HG03457 (cell line): ENCODE measurements around the gene KRT26.
"Not testable (repeated sequence)": the region's sequence is repeated elsewhere in the genome, so short reads cannot be mapped to it uniquely, and the experiment has no call there.

Source experiments
- ATAC-seq: cut with Tn5 transposase; IDR thresholded peaks from one replicate; pipeline ENCODE4 v1.9.1; 2021; ENCODE audit warnings: moderate number of reproducible peaks; ENCODE audit not compliant: unreplicated experiment

KRT26 gene, protein sequence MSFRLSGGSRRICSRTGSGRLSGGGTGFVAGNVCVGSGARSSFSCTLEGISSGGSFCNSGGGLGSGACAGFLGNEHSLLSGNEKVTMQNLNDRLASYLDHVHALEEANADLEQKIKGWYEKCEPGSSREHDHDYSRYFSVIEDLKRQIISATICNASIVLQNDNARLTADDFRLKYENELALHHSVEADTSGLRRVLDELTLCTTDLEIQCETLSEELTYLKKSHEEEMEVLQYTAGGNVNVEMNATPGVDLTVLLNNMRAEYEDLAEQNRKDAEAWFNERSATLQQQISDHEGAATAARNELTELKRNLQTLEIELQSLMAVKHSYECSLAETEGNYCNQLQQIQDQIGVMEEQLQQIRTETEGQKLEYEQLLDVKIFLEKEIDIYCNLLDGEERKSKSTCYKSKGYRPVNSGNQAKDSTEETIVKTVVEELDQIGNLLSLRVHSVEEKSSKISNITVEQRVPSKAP

DNA sequence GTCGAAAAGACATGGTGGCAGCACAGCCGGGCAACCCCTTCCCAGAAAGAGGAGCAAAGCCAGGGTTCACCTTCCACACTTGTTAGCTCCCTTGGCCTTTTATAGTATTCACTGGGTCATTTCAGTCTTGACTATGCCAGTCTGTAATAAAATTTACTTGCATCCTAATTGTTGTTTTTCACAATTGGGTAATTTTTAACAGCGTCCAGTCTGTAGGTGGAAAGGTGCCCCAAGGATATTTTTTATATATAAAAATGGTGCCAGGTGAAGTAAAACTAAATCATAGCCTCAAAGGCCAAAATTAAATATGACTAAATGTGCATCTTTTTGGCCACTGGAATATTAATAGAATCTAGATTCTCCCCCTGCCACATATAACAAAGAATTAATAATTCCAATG lies at the start of gene KRT26:
Gene KRT26, minus strand, starts transcription at position 101 of the 400 bp plus-strand sequence. Its CDS starts 88 bp downstream, at position 13.
- ATAC-seq, result no peak

DNA sequence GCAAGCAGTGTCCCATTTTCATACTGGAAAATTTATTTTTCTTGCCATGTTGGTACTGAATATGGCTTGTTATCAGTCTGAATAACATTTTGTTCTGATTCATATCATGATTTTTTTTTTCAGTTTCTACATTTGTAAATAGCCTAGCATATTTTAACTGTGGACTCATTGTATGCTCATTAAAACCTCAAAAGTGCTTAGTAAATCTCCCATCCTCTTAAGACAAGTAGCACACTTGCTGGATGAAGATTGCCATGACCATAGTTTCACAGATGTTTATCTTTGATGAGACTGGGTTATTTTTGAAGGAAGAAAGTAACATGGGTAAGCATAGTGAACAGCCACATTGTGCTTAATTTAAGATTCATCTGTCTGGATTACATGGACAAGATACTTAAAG lies 49.5 kb upstream of the KRT26 start:
- ATAC-seq, result no peak

DNA sequence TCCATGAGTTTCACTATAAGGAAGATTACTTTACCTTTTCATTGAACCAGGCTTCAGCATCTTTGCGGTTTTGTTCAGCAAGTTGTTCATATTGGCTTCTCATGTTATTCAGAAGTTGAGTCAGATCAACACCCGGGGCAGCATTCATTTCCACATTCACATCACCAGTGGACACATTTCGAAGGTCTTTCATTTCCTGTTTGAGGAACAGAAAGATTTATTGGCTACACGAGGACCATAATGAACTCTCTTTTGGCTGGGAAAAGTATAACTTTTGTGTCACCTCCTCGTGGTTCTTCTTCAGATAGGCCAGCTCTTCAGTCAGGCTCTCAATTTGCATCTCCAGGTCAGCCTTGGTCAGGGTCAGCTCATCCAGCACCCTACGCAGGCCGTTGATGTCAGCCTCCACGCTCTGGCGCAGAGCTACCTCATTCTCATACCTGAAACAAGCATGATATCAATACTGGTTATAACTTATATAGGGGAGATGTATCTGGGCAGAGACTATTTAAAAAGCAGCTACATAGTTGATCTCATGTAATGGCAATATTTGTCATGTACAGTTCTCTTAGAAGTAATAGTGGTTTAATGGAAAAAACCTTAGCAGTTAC lies 48.3 kb upstream of the KRT26 start:
- no peak for ATAC-seq

DNA sequence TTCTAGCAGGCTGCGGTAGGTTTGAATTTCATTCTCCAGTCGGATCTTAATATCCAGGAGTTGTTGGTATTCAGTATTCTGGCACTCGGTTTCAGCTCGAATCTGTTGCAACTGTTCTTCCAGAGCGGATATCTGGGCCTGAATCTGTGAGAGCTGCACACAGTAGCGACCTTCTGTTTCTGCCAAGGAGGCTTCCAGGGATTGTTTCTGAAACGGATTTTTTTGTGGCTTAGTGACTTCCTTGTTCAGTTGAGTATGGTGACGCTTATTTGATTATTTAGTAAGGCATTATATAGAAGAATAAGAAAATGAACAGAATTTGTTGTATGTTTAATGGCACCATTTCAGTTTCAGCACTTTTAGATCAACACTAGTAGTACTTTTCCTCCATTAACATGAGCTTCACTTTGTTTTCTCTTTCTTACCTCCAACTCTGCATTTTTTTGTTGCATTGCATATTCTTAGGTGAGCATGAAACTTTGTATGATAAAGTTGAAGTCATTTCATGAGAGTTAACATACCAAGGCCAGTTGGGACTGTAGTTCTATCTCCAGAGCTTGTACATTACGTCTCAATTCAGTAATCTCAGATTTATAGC lies 47.6 kb upstream of the KRT26 start:
- no peak for ATAC-seq

DNA sequence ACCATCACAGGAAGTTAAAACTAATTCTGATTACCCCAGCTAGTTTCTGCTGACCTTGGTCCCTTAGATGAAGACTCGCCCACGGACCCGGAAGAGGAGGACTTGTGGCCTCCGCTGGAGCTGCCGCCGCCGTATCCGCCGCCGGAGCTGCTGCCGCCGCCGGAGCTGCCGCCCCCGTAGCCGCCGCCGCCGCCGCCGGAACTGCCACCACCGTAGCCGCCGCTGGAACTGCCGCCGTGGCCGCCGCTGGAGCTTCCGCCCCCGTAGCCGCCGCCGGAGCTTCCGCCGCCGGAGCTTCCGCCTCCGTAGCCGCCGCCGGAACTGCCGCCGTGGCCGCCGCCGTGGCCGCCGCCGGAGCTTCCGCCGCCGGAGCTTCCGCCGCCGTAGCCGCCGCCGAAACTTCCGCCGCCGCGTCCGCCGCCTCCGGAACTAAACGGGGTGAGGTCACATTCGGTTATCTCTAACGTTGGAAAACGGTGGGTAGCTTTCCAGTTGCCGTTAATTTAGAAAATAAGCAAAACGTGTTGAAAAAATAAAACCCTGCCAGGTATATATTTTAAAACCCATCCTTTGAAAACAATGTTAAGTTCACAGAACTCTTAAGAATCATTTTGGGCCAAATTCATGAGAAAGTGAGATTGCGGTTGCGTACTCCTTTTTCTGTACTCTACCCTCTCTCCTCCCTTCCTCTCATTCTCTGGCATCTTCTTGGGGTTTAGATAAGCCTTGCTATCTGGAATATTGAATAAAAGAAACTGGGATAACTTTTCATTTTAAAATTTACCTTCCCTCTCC lies 46.9 kb upstream of the KRT26 start:
- ATAC-seq, result no peak

DNA sequence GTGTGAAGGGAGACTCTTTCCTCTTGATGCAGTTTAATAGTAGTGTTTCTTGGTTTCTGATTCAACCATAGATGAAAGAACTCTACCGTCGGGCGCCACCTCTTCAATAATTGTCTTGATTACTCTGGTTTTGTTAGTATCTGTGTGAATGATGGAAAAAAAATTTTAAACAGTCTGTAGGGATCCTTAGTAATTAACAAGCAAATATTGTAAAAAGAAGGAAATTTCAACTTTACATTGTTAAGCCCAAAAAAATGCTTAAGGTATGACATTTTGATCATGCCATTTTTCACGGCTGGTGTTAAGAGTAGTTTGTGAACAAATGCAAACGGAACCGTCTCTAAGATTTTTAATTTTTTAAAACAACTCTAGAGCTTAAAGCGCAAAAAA lies 46.3 kb upstream of the KRT26 start:
- no peak for ATAC-seq

DNA sequence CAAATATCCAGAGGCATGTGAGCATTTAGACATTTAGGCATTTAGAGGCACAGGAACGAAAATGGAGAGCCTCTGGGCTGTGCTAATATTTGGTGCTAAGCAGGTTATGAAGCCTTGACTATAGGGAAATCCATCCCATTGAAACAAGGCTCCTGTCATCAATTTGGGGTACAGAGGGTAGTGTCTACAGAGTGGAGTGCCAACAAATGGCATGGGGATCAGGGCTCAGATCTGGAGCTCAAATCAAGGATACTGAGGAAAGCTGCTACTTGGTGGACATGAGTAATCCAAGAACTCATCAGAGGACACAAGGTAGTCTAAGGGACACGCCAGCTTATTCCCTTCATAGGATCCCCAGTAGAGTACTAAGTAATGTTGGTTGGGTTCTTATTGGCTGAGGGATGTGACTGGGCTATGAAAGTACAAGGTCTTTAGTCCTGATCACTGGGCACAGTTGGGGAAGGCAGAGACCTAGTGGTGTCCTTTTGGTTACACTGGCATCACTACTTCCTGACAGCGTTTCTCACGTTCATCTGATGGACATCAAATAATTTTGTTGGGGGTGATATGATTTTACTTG lies 45.2 kb upstream of the KRT26 start:
- ATAC-seq, result no peak

DNA sequence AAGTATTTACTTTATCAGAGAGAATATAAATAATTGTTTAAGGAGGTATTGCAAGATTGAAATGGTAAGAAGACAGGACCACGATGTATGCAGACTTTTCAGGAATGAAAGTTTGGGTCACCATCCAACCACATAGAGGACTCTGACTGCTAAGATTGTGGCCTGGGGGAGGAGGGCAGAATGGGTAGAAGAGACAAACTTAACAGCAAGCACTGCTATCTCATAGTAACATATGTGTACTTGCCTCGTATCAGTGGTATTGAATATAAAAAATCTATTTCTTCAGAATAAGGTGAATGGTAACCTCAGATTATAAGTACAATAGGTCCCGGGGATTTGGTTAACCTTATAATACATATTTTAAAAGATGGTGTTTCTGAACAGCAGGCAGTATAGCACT lies 44.6 kb upstream of the KRT26 start:
- ATAC-seq, result no peak

DNA sequence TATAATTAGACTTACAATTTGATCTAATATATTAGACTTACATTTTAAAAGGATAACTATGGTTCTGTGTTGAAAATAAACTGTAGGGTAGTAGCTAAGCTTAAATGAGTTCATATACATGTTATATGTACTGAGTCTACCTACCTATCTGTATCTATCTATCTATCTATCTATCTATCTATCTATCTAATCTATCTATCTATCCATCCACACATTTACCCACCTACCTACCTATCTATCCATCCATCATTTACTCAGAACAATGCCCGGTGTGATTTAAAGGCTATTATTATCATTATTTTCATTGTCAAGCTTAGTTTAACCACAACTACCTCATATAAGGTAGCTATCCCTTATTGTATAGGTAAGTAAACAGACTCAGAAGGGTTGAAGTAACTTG lies 43.4 kb upstream of the KRT26 start:
- ATAC-seq, result no peak

DNA sequence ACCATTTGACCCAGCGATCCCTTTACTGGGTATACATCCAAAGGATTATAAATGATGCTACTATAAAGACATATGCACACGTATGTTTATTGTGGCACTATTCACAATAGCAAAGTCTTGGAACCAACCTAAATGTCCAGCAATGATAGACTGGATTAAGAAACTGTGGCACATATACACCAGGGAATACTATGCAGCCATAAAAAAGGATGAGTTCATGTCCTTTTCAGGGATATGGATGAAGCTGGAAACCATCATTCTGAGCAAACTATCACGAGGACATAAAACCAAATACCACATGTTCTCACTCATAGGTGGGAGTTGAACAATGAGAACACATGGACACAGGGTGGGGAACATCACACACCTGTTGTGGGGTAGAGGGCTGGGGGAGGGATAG lies 42.7 kb upstream of the KRT26 start:
- ATAC-seq, result not testable (repeated sequence)

DNA sequence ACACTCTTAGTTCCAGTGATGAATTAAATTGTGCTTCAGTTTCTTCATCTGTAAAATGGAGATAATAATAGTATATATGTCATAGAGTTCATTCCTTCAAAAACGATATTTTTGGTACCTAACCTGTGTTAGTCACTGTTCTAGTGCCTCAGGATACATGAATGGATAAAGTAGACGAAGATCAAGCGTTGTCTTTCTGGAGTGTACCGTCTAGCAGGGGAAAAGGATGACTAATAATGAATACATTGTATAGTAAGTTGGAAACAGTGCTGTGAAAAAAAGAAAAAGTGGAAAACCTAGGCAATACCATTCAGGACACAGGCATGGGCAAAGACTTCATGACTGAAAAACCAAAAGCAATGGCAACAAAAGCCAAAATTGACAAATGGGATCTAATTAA lies 41.8 kb upstream of the KRT26 start:
- ATAC-seq, result no peak

DNA sequence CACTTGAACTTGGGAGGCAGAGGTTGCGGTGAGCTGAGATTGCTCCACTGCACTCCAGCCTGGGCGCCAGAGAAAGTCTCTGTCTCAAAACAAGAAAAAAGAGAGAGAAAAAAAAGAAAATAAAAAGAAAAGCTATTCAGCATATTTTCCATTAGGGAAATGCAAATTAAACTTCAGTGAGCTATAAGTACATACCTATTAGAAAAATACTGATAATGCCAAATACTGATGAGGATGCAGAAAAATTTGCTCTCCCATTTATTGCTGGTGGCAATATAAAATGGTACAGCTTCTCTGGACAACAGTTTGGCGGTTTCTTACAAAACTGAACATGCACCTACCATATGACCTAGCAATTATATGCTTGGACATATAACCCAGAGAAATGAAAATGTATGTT lies 40.6 kb upstream of the KRT26 start:
- no peak for ATAC-seq

DNA sequence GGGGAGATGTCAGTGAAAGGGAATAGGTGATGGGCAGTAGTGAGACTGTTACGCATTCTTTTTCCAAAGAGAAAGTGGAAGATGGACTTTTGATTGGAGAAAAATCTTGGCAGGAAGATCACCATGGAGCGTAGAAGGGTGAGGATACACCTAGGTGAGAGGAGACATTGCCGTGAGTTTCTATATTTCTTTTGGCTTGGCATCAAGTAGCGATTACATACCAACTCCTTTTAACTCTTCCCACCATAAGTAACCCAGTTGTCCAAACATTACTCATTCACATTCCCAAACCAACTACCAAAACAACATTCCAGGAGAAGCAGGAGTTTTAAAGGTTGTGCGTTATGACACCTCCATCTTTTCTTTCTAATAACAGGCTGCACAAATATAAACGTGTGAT lies 38.5 kb upstream of the KRT26 start:
- ATAC-seq, result no peak

DNA sequence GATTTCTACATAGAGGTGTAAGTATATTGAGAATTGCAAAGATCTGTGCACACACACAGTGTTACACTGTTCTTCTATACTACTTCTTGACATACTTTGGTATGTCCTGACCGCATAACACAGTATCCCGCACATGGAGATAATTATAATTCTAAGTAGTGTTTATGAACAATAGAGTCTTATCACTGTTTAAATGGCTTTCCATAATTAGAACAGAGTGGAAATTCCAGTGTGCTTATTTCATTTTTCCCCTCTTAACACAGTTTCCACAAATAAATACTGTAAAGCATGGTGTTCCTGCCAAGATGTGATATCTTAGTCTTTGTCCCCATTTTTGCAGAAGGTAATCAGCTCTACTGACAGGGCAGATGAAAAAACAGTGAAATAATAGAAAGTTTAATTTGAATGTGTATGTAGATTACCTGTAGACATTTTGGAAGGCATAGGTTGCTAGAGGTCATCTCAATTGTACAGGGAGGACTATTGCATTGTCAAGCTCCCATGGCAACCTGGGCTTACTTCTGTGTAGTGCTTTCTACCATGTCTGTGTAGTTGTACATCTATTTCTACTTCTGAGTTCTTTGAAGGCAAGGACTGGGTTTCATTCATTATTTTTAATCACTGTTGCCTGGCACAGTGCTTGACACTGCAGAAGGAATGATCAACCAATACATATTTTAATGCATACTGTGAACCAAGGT lies 37.9 kb upstream of the KRT26 start:
- no peak for ATAC-seq

DNA sequence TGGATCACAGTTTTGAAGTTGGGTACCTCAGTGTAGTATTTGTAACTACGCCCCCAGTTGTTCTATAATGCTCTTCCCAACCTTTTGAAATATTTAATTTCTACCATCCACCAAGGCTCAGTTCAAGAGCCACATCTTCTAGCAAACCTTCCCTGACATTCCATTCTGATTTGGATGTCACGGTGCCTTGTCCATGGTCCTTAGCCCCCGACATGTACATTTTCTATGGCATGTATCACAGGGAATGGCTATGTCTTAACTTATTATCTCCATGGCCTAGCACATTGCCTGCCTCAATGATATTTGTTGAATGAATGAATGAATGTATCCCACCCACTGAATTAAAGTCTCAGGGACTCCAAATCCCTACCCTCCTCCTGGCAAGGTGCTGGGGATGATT lies 34.1 kb upstream of the KRT26 start:
- ATAC-seq, result no peak

DNA sequence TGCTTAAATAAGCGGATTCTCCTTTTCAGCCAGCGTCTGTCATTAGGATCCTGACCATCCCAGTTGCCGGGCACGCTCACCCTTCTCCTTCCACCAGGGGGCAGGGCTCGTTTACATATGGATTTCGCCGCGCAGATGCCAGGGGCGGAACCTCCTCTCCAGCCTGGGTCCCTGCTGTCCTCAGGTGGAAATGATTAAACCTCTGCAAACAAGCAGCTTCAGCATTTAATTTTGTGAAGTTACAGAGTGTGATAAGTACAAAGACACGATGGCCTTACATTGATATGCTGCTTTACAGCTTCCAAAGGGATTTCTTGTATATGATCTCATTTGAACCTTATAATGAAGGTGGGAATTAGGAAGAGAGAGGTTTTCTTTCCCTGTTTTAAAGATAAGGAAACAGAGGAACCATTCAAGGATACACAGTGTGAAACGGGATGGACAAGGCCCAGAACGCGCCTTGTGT lies 31.6 kb upstream of the KRT26 start:
- ATAC-seq, result no peak

DNA sequence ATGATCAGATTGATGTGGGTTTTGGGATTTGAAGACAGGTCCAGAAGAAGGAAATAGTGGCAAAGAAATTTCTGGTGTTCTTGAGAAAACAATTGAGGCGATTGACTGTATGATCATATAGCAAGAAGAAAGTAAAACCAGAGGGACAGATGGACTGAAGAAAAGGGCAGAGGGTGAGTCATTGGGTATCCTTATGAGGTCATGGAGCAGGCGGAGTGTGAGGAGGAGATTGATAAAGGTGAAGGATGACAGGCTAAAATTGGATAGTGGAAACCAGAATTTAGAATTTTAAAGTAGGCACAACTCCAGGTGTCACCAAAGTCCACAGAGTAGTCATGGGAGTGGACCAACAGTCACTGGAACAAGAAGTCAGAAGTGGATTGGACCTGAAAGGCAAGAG lies 29.2 kb upstream of the KRT26 start:
- no peak for ATAC-seq

DNA sequence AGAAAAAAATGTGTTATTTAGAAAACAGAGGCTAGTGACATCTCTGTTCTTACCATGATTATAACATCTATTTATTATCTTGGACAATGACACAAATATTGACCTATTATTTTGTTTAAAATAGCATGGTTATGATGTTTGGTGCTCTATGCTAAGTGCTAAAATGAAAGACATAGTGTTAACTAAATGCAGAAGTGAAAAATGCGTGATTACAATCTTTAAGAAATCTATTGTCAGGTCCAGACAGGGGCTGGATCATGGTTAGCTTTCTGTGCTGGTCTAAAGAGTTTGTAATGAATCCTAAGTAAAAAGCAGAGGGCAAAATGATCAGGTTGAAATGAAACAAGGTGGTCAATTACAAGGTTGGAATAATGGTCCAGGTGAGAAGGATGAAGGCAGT lies 28.4 kb upstream of the KRT26 start:
- ATAC-seq, result no peak

DNA sequence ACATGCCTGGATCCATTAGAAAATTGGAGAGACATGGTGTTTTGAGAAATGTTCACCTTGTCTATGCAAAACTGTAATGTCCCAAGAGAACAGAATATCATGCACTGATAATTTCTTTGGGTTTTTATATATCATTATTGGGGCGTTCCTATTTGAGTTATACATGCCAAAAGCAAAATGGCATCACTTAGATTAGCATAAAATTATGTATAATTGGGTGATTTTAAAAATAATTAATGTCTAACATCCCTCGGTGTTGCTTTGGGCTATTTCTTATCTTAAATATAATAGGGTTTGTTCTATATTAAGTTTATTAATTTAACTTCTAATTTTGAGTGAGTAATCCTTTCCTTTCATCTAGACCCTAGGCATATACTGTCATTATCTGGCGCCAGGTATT lies 27.9 kb upstream of the KRT26 start, which contains the start of gene KRT28:
Gene KRT28, minus strand, starts transcription at position 101 of the 400 bp plus-strand sequence. Its CDS starts 66 bp downstream, at position 35.
- no peak for ATAC-seq

DNA sequence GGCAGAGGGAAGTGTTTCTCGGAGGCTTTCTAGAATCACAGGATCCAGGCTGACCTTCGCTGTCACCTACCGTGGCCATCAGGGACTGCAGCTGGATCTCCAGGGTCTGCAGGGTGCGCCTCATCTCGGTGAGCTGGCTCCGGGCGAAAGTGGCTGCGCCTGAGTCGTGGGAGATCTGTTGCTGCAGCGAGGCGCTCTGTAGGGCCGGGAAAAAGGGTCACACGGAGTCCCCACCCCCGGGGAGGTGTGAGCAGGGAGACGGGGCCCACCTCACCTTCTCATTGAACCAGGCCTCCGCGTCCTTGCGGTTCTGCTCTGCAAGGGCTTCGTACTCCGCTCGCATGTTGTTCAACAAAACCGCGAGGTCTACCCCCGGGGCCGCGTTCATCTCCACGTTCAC lies 24.8 kb upstream of the KRT26 start:
- no peak for ATAC-seq
